GM18526 (cell line): ENCODE results near the gene RASSF3.

Source experiments
- POLR2A ChIP-seq: IDR thresholded peaks from 3 replicates; pipeline ENCODE4 v1.6.1; 2011; ENCODE audit not compliant: insufficient read length; ENCODE audit errors: extremely low read depth

RASSF3 gene

GRCh38 chr12:64653123-64653522 lies 42.8 kb downstream of the RASSF3 start:
- no peak for TF ChIP-seq POLR2A

DNA sequence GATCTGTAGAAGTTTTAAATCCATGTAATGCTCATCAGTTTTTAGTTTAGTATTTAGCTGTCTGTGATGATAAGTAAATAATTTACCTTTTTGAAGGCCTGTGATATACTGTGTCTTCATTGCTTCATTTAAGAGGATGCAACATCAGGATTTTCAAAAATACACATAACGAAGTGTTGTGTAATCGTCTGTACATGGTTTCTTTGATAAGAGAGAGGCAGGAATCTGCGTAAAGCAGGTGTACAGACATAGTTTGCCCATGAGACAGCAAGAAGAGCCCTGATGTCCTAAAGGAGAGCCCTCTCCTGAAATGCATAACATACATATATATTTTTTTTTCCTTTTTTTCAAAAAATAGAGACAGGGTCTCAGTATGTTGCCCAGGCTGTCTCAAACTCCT lies 44.8 kb downstream of the RASSF3 start:
- TF ChIP-seq POLR2A: no peak

GRCh38 chr12:64656429-64656828 lies 46.1 kb downstream of the RASSF3 start:
- no peak for TF ChIP-seq POLR2A

DNA sequence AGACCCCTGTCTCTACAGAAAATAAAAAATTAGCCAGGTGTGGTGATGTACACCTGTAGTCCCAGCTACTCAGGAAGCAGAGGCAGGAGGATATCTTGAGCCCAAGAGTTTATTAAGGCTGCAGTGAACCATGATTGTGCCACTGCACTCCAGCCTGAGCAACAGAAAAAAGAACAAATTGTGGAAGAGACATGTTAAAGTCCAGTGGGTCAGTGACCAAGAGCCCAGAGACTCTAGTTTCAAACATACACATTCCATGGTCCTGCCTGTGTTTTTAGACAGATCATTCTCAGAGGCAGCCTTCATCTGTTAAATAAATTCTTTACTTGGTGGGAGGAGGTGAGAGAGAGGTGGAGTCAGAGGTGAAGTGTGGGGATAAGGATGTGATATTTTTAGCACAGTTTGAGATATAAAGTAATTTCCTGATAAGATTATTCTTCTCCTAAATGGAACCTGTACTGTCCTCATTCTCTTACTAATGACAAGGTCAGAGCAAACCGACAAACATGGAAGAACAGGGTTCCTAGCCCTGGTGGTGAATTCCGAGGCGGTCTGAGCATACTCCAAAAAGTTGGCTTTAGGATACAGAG lies 48.7 kb downstream of the RASSF3 start:
- TF ChIP-seq POLR2A: no peak

- no peak for TF ChIP-seq POLR2A
Measured at GRCh38 chr12:64660237-64661018, 50.1 kb downstream of the RASSF3 start.

DNA sequence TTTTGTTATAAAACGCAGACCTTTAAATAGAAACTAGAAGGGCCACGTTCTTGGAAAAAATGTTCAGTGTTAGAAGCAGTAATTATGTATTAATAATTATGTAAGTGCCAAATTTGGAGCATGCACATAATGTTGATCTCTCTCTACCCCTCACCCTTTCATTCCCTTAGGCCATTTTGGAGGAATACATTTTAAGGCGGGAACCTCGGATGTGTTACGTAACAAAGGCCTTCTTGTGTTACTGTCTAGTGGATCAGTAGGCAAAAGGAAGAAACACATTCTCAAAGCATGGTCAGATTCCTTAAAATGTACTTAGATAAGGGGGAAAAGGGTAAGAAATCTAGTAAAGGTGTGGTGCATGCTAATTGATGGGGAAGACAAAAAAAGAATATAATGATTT lies 52.7 kb downstream of the RASSF3 start:
- TF ChIP-seq POLR2A: no peak

DNA sequence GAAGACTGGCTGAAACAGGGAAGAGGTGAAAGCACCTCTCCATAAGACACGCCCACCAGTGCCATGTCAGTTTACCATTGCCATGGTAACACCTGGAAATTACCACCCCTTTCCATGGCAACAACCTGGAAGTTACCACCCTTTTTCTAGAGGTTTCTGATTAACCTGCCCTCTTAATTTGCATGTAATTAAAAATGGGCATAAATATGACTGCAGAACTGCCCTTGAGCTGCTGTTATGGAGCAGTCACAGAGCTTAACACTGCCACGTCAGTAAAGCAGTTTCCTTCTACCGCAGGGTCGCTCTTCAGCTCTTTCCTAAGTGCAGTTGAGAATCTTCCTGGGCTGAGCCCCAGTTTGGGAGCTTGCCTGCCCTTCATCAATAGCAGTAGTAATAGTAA lies 55.2 kb downstream of the RASSF3 start:
- peak; percentile 74 for TF ChIP-seq POLR2A

DNA sequence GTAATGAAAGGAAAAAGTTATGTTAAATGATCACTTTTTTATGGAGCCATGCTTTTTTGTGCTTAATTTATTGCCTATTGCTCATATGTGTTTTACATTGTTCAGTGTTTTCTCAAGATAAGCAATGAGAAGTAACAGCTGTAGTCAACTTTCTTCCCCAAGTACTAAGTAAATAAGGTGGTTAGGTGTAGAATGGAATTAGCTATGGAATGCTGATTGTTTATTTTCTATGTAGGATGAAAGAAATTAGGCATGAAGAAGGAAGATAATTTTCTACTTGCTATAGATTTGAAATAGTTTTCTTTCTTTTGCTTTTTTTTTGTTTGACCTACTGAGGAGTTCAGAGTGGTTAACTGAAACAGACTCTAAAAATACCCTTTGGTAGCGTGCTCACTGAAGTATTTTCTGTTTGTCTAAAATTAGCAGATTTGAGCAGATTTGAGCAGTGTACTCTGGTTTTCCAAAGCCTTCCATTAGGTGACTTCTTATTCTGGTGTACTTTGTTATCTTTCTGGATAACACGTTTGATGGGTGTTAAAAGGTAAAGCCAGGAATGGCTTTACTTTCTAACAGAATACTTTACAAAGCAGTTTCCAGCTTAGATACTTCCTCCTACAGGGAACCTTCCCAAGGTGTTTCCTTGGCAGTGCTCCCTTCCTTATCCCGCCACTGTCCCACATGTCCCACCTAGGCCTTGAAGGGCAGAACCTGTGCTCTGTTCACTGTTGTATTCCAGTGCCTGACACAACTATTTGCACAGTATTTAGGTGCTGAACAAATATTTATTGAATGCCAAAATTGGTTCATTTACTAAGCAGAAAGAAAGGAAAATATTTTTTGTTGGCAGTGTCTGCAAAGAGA lies 56.0 kb downstream of the RASSF3 start:
- no peak for TF ChIP-seq POLR2A

- TF ChIP-seq POLR2A: no peak
Measured at GRCh38 chr12:64667793-64668192, 57.5 kb downstream of the RASSF3 start.

GRCh38 chr12:64669270-64669842 lies 59.1 kb downstream of the RASSF3 start:
- TF ChIP-seq POLR2A: no peak

DNA sequence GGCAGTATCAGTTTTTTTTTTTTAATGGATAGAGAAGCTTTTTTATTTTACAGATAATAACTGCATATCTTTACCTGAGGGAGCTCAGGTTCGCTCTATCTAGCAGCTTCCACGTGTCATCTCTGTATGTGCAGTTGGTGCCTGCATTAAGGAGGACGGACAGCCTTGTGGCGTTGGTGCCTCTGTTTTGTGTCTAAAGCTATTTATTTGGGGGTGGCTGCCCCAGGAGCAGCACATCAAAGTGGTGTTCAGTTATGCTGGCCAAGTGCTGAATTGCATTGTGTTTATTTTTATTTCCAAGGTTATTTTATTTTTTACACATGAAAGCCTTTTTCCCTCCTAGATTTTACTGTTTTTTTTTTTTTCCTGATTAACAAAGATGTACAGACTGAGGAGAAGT lies 59.7 kb downstream of the RASSF3 start:
- no peak for TF ChIP-seq POLR2A

DNA sequence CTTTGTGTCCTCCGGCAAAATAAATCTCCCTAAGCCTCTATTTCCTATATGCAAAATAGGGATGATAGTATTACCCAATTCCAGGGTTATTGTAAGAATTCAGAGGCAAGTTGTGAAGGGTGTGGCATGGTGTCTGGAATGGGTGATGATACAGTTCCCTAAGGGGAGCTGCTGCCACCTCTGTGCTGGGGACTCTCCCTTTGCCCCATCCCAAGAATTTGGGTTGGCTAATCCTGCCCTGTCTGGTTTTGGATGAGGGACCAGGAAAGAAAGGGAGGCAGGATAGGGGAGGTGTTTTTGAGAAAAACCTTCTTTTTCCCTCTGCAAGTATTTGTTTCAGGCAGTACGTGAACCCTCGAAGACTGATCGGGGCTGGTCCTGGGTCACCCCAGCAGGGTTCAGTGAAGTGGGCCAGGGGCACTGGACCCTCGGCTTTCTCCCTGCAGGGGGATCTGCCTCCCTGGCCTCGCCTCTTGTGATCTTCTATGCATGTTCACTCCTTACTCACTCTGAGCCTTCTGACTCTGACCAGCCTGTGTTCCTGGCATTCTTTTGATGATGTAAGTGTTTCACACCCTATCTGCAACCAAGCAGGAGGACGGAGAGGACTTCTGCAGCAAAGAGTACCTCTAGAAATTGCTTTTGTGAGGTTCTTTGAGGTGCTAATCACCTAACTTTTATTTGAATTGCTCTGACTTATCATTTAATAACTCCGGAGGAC lies 60.8 kb downstream of the RASSF3 start:
- TF ChIP-seq POLR2A: no peak

DNA sequence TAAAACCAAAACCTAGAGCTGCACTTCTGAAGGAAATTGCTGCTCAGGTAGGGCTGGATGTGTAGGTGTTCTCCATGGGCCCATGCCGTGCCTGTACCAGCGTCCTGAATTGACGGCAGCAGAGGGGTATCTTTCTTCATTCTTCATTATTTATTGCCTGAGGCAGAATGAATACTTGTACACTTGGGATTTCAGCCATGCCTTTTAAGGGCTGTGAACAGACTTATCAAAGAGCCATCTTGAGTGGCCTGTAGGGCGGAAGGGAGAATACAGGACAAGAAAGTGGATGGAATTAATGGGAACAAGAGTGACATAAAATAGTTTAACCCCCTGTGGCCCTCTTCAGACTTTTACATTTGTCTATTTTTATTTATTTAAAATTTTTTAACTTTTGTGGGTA lies 61.4 kb downstream of the RASSF3 start:
- TF ChIP-seq POLR2A: no peak

- TF ChIP-seq POLR2A: no peak
Measured at GRCh38 chr12:64672925-64673409, 62.7 kb downstream of the RASSF3 start.
